HCT116 (cell line): ENCODE measurements around the gene UBE2O. TPM values are rescaled to one million over a fixed set of nuclear protein-coding genes. Genes with fewer than 3 reads are reported as not detected.

Experiments used
- ATAC-seq: fragments of 200-7000 bp; cut with Tn5 transposase; 2 replicates; pipeline ENCODE4 v1.9.1; 2020; ENCODE audit warnings: mild to moderate bottlenecking, moderate library complexity
- BruUV-seq: library from RNA; stranded (reverse); fragments of 400-500 nt; replicated peaks from 2 replicates; lab custom pipeline; 2021; lab: Mats Ljungman, UMichigan
- CTCF ChIA-PET: fragments of 300-600 bp; sonication (Branson Sonifier 250); formaldehyde crosslinking; loops from one replicate; lab custom pipeline; 2021; ENCODE audit warnings: antibody characterized with exemption; lab: Charles Lee
- POLR2A ChIA-PET: fragments of 300-600, 350-600 bp; sonication (Branson Sonifier 250); formaldehyde crosslinking; loops from one replicate; lab custom pipeline; 2021; ENCODE audit warnings: antibody characterized with exemption; lab: Charles Lee
- RAD21 ChIA-PET, 2 experiments: fragments of 300-600 bp; sonication (Branson Sonifier 250); formaldehyde crosslinking; loops; one replicate each; lab custom pipeline; 2023; ENCODE audit warnings: low total read pairs in 2 of 2; ENCODE audit not compliant: uncharacterized antibody in 2 of 2, unreplicated experiment in 2 of 2, low non-redundant PET in 1 of 2; lab: Charles Lee
- DNase-seq: peaks from one replicate; pipeline ENCODE4 v3.0.0-alpha.2; 2010; ENCODE audit warnings: low read depth, low spot score
- H2AFZ ChIP-seq: fragments of 200-600 bp; shearing (Covaris generic), sonication (generic); 2 replicates; pipeline ENCODE4 v1.6.1; 2017; ENCODE audit warnings: low read depth, mixed run types, mixed read lengths, antibody characterized with exemption, low read length; ENCODE audit not compliant: poor library complexity, severe bottlenecking
- H3K27ac ChIP-seq: 2 replicates; pipeline ENCODE4 v1.5.1; 2012; ENCODE audit warnings: low read depth, low read length
- H3K27me3 ChIP-seq: fragments of 200-600 bp; sonication (generic); 2 replicates; pipeline ENCODE4 v1.6.1; 2016; ENCODE audit warnings: mixed run types, low read length, mixed read lengths; ENCODE audit not compliant: insufficient read depth
- H3K36me3 ChIP-seq, 2 experiments: fragments of 200-500 bp in 1 of 2; fragments of 200-600 bp in 1 of 2; sonication (Bioruptor generic) in 1 of 2; sonication (generic) in 1 of 2; 2 replicates each; pipeline versions ENCODE4 v1.5.1 to v1.6.1; 2014 to 2016; ENCODE audit warnings: low read length in 2 of 2, inconsistent platforms in 1 of 2, mixed read lengths in 1 of 2, mixed run types in 1 of 2; ENCODE audit not compliant: insufficient read depth in 2 of 2, control insufficient read depth in 1 of 2
- H3K4me1 ChIP-seq, 2 experiments: fragments of 200-600 bp in 1 of 2; sonication (generic) in 1 of 2; 2 replicates each; pipeline versions ENCODE4 v1.5.1 to v1.6.1; 2012 to 2017; ENCODE audit warnings: low read length in 2 of 2, inconsistent platforms in 1 of 2, mild to moderate bottlenecking in 1 of 2, mixed read lengths in 1 of 2, mixed run types in 1 of 2, moderate library complexity in 1 of 2; ENCODE audit not compliant: insufficient read depth in 2 of 2, control insufficient read depth in 1 of 2
- H3K4me2 ChIP-seq: fragments of 200-600 bp; sonication (generic); 2 replicates; pipeline ENCODE4 v1.6.1; 2017; ENCODE audit warnings: mixed run types, low read length, mixed read lengths
- H3K4me3 ChIP-seq, 2 experiments: fragments of 200-600 bp in 1 of 2; sonication (generic) in 1 of 2; replicated peaks in 1 of 2; 2 replicates each; pipeline ENCODE4 v1.5.1; 2011 to 2016; ENCODE audit warnings: low read length in 2 of 2, control low read depth in 1 of 2, low read depth in 1 of 2, mild to moderate bottlenecking in 1 of 2, mixed read lengths in 1 of 2, mixed run types in 1 of 2
- H3K79me2 ChIP-seq: fragments of 200-600 bp; sonication (generic); 2 replicates; pipeline ENCODE4 v1.6.1; 2017; ENCODE audit warnings: mild to moderate bottlenecking, mixed run types, low read length, moderate library complexity, mixed read lengths; ENCODE audit not compliant: insufficient read depth
- H3K9ac ChIP-seq: fragments of 200-600 bp; sonication (generic); 2 replicates; pipeline ENCODE4 v1.6.1; 2016; ENCODE audit warnings: low read length, mixed read lengths
- H3K9me2 ChIP-seq: fragments of 200-600 bp; sonication (generic), shearing (Covaris generic); 2 replicates; pipeline ENCODE4 v1.6.1; 2017; ENCODE audit warnings: mixed run types, mild to moderate bottlenecking, moderate library complexity; ENCODE audit not compliant: insufficient read depth
- H3K9me3 ChIP-seq, 2 experiments: fragments of 200-500 bp in 1 of 2; fragments of 200-600 bp in 1 of 2; sonication (Bioruptor generic) in 1 of 2; sonication (generic) in 1 of 2; 2 replicates each; pipeline ENCODE4 v1.6.1; 2014 to 2017; ENCODE audit warnings: low read length in 2 of 2, mixed read lengths in 2 of 2, inconsistent platforms in 1 of 2, low read depth in 1 of 2, mild to moderate bottlenecking in 1 of 2, mixed run types in 1 of 2, moderate library complexity in 1 of 2; ENCODE audit not compliant: control insufficient read depth in 1 of 2, insufficient read depth in 1 of 2
- H4K20me1 ChIP-seq: fragments of 200-600 bp; sonication (generic), shearing (Covaris generic); 2 replicates; pipeline ENCODE4 v1.6.1; 2017; ENCODE audit warnings: mixed run types, mild to moderate bottlenecking, moderate library complexity; ENCODE audit not compliant: insufficient read depth
- ATF3 ChIP-seq: IDR thresholded peaks from 2 replicates; pipeline ENCODE4 v1.6.1; 2012
- CEBPB ChIP-seq: IDR thresholded peaks from 2 replicates; pipeline ENCODE4 v1.6.1; 2012; ENCODE audit warnings: low read depth
- EZH2 ChIP-seq: fragments of 200-600 bp; sonication (generic); IDR thresholded peaks from 2 replicates; pipeline ENCODE4 v1.6.1; 2017; ENCODE audit warnings: antibody characterized with exemption, mixed run types
- EZH2phosphoT487 ChIP-seq: fragments of 200-600 bp; IDR thresholded peaks from 2 replicates; pipeline ENCODE4 v1.6.1; 2018; ENCODE audit warnings: antibody characterized with exemption, borderline replicate concordance
- JUND ChIP-seq: IDR thresholded peaks from 2 replicates; pipeline ENCODE4 v1.6.1; 2012
- MAX ChIP-seq: IDR thresholded peaks from 2 replicates; pipeline ENCODE4 v1.6.1; 2012
- POLR2A ChIP-seq: IDR thresholded peaks from 2 replicates; pipeline ENCODE4 v1.7.0; 2011; ENCODE audit warnings: borderline replicate concordance; ENCODE audit not compliant: insufficient read depth, insufficient read length; ENCODE audit errors: extremely low read depth
- SIN3A ChIP-seq: IDR thresholded peaks from 2 replicates; pipeline ENCODE4 v1.6.1; 2012; ENCODE audit warnings: low read depth
- SRF ChIP-seq: IDR thresholded peaks from 2 replicates; pipeline ENCODE4 v1.6.1; 2012; ENCODE audit warnings: low read depth
- TCF7L2 ChIP-seq: IDR thresholded peaks from 2 replicates; pipeline ENCODE4 v1.7.0; 2011; ENCODE audit warnings: borderline replicate concordance, inconsistent platforms; ENCODE audit not compliant: insufficient read depth, insufficient read length; ENCODE audit errors: extremely low read depth
- YY1 ChIP-seq: IDR thresholded peaks from 2 replicates; pipeline ENCODE4 v1.6.1; 2011; ENCODE audit warnings: low read length, low read depth, moderate library complexity, mild to moderate bottlenecking; ENCODE audit not compliant: insufficient replicate concordance; ENCODE audit errors: extremely low read depth
- ZBTB33 ChIP-seq: IDR thresholded peaks from 2 replicates; pipeline ENCODE4 v1.6.1; 2011; ENCODE audit warnings: mild to moderate bottlenecking, low read length, moderate library complexity; ENCODE audit not compliant: insufficient replicate concordance; ENCODE audit errors: extremely low read depth
- ZNF274 ChIP-seq: fragments of 200-500 bp; sonication (Bioruptor generic); IDR thresholded peaks from 2 replicates; pipeline ENCODE4 v1.6.1; 2014; ENCODE audit warnings: mild to moderate bottlenecking, low read depth, low read length, inconsistent platforms
- intact Hi-C: fragments of 100-400 bp; cut with micrococcal nuclease; formaldehyde crosslinking; loops from 2 replicates; pipeline ENCODE4 v1.10.0; 2022
- total RNA-seq: library from RNA; stranded (reverse); gene quantifications from one replicate; pipeline ENCODE4 v1.2.1, GENCODE V29; 2021; ENCODE audit not compliant: unreplicated experiment

UBE2O gene
- total RNA-seq, 1 experiment from 2014 or later = 59.1 TPM

- no peaks in the 10 kb centered on the region for H3K36me3 ChIP-seq
- no peak for TF ChIP-seq ZBTB33
- TF ChIP-seq SIN3A = no peak
- TF ChIP-seq SRF = no peak
- no peak for TF ChIP-seq CEBPB
- TF ChIP-seq POLR2A = no peak
- TF ChIP-seq ZNF274 = no peak
- no peak for TF ChIP-seq EZH2phosphoT487
- TF ChIP-seq EZH2 = no peak
- TF ChIP-seq MAX = no peak
- no peak for TF ChIP-seq YY1
- TF ChIP-seq ATF3 = no peak
- TF ChIP-seq TCF7L2 = no peak
- TF ChIP-seq JUND = no peak
- CTCF ChIA-PET = no interaction called here
These were observed 13.5 kb downstream of the UBE2O start for GRCh38 chr17:76439314-76439928.

More at GRCh38 chr17:76439314-76439928, 13.5 kb downstream of the UBE2O start:
- RAD21 ChIA-PET = no interaction called here
- no peak overlapping the region for H3K27ac ChIP-seq
- no peak for DNase-seq
- no peak overlapping the region for H3K9ac ChIP-seq
- no peaks in the 10 kb centered on the region for H3K9me2 ChIP-seq
- H2AFZ ChIP-seq = no peak overlapping the region
- ATAC-seq = no peak
- intact Hi-C loops = no loop called here
- no peaks in the 10 kb centered on the region for H3K27me3 ChIP-seq
- H3K4me3 ChIP-seq = no peak overlapping the region
- BruUV-seq = no TSS peak
- H4K20me1 ChIP-seq = peaks cover 5% of the 10 kb centered on the region; the same call in 1 of the 2 replicates
- H3K4me2 ChIP-seq = no peak overlapping the region
- H3K9me3 ChIP-seq = no peaks in the 10 kb centered on the region
- peaks cover 97% of the 10 kb centered on the region for H3K79me2 ChIP-seq
- POLR2A ChIA-PET = no interaction called here
- peaks cover 0 to 36% of the 10 kb centered on the region in 2 experiments; a peak in 2 of 4 replicates for H3K4me1 ChIP-seq
